Right lobe of liver (tissue), 4 donors: ENCODE data around the gene ENOX1.

ENCODE experiments used
- POLR2A ChIP-seq: fragments of 450-650 bp; IDR thresholded peaks from one replicate; pipeline ENCODE4 v1.6.1; 2017; ENCODE audit warnings: antibody characterized with exemption, mild to moderate bottlenecking
- TF ChIP-seq, protein P1 (sequence below), 4 donors: fragments of 200-600 bp in 3 of 4; fragments of 450-650 bp in 1 of 4; IDR thresholded peaks; one replicate each; pipeline versions ENCODE4 v1.5.1 to v1.8.0; 2016 to 2022; ENCODE audit warnings: antibody characterized with exemption in 4 of 4, mild to moderate bottlenecking in 2 of 4
- donor health status: DM: no; HTN: no; CAD: no.
- donor health status: DM: no; HTN: no; CAD: no.
- donor health status: DM: no; HTN: yes; CAD: no.

DNA sequence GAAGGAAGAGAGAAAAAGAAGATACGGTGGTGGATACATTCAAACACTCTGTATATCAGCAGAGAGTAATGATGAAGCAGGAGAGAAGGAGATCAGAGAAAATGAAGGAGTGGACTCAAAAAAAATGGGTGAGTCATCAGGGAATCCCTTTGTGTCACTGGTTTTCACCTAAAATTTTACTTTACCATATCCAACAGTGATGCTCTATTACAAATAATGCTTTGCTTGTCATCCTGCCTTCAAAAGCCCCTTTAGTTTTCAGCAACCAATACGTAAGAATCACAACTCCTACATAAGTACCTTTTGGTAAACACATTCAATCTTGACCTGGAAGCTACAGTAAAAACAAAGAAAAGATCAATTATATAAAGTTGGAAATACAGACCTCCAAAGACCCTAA lies 88.8 kb downstream of the ENOX1 start:
- TF ChIP-seq, protein P1, sequence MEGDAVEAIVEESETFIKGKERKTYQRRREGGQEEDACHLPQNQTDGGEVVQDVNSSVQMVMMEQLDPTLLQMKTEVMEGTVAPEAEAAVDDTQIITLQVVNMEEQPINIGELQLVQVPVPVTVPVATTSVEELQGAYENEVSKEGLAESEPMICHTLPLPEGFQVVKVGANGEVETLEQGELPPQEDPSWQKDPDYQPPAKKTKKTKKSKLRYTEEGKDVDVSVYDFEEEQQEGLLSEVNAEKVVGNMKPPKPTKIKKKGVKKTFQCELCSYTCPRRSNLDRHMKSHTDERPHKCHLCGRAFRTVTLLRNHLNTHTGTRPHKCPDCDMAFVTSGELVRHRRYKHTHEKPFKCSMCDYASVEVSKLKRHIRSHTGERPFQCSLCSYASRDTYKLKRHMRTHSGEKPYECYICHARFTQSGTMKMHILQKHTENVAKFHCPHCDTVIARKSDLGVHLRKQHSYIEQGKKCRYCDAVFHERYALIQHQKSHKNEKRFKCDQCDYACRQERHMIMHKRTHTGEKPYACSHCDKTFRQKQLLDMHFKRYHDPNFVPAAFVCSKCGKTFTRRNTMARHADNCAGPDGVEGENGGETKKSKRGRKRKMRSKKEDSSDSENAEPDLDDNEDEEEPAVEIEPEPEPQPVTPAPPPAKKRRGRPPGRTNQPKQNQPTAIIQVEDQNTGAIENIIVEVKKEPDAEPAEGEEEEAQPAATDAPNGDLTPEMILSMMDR (IDR thresholded peaks at IDR 0.05): no peak
- no peak for TF ChIP-seq POLR2A
